ENCODE data around the gene NLGN2. TPM values are rescaled to one million over a fixed set of nuclear protein-coding genes. Genes with fewer than 3 reads are reported as not detected.

The NLGN2 gene
- total and polyA plus RNA-seq, 2 experiments from 2014 or later: 4.3 to 7.2 TPM

DNA sequence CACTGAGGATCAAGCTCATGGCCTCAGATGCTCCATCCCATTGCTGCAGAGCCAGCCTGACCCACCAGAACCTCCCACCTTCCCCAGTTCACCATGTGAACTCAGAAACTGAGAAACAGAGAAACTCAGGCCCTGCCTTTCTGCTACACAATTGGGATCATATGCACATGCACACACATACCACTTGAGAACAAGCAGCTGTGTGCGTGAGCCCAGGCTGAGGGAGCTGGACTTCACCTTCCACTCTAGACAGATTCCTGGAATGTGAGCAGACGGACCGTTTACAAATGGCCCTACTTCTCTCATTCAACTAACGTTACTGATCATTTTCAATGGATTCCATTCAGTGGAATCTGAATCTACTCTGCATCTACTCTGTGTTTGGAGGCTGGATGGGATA is 16.0 kb downstream of the NLGN2 start:
- WGBS (ENCODE audit: low lambda C conversion rate, missing lambda C conversion rate): 69% methylated on average over 4 of the region's 4 CpGs

DNA sequence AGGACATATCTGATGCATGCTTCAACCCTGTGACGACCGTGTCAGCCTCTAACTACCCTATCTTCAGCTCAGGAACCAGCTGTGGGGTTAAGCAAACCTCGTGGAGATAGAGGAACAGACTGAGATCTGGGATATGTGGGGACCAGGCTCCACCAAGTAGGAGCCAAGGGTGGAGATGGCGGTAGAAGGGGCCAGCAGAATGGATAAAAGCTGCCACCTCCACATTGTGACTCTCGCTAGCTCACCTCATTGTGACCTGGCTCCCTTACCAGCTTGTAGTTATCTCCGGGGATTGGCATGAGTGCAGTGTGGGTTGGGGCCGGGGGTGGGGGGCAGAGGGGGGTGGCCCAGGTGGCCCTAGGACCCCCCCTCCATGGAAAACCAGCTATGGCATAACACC is 17.7 kb downstream of the NLGN2 start, which contains the start of gene SPEM2:
SPEM2 (plus strand) TSS at position 301 of the 400 bp plus-strand sequence; CDS start at position 374, 73 bp downstream.
- Histone ChIP-seq H3K79me2 (no peaks in the 10 kb centered on the region), H4K20me1 (ENCODE audit: insufficient read depth, poor library complexity, severe bottlenecking) (no peaks in the 10 kb centered on the region), H3K4me2 (no peak within 1 kb of the TSS), H3K36me3 (replicated peaks; ENCODE audit: insufficient read depth, low read depth) (no peaks in the 10 kb centered on the region), H3K27me3 (no peaks in the 10 kb centered on the region), H2AFZ (no peak within 1 kb of the TSS), H3K4me1 (ENCODE audit: insufficient read depth) (no peaks in the 10 kb centered on the region), H3K4me3 (no peak within 1 kb of the TSS), H3K27ac (no peak within 1 kb of the TSS), H3K9me2 (replicated peaks; ENCODE audit: insufficient read depth) (no peaks in the 10 kb centered on the region), H3K9me3 (ENCODE audit: low read depth) (no peaks in the 10 kb centered on the region)
- no peak for DNase-seq (ENCODE audit: low spot score)
- 84% methylated on average over 7 of the region's 7 CpGs for WGBS (ENCODE audit: low lambda C conversion rate, missing lambda C conversion rate)
- TF ChIP-seq, protein P1, sequence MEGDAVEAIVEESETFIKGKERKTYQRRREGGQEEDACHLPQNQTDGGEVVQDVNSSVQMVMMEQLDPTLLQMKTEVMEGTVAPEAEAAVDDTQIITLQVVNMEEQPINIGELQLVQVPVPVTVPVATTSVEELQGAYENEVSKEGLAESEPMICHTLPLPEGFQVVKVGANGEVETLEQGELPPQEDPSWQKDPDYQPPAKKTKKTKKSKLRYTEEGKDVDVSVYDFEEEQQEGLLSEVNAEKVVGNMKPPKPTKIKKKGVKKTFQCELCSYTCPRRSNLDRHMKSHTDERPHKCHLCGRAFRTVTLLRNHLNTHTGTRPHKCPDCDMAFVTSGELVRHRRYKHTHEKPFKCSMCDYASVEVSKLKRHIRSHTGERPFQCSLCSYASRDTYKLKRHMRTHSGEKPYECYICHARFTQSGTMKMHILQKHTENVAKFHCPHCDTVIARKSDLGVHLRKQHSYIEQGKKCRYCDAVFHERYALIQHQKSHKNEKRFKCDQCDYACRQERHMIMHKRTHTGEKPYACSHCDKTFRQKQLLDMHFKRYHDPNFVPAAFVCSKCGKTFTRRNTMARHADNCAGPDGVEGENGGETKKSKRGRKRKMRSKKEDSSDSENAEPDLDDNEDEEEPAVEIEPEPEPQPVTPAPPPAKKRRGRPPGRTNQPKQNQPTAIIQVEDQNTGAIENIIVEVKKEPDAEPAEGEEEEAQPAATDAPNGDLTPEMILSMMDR (IDR thresholded peaks at IDR 0.05; ENCODE audit: poor library complexity): no peak
- TF ChIP-seq EZH2phosphoT487 (IDR thresholded peaks at IDR 0.05; ENCODE audit: low read depth, severe bottlenecking, unreplicated experiment) (no peak), EZH2 (IDR thresholded peaks at IDR 0.05; ENCODE audit: borderline replicate concordance) (no peak)

More for the DNA sequence above, 16.0 kb downstream of the NLGN2 start:
- Histone ChIP-seq H3K9me3 (ENCODE audit: low read depth) (no peaks in the 10 kb centered on the region), H4K20me1 (ENCODE audit: insufficient read depth, poor library complexity, severe bottlenecking) (no peaks in the 10 kb centered on the region), H2AFZ (no peak overlapping the region), H3K36me3 (replicated peaks; ENCODE audit: insufficient read depth, low read depth) (no peaks in the 10 kb centered on the region), H3K4me1 (ENCODE audit: insufficient read depth) (no peaks in the 10 kb centered on the region), H3K4me2 (no peak overlapping the region), H3K27ac (no peak overlapping the region), H3K9me2 (replicated peaks; ENCODE audit: insufficient read depth) (no peaks in the 10 kb centered on the region), H3K27me3 (no peaks in the 10 kb centered on the region), H3K4me3 (no peak overlapping the region), H3K79me2 (no peaks in the 10 kb centered on the region)
- no peak for DNase-seq (ENCODE audit: low spot score)
- no peak for TF ChIP-seq EZH2phosphoT487 (IDR thresholded peaks at IDR 0.05; ENCODE audit: low read depth, severe bottlenecking, unreplicated experiment)
- no peak for TF ChIP-seq EZH2 (IDR thresholded peaks at IDR 0.05; ENCODE audit: borderline replicate concordance)
- TF ChIP-seq, protein P1 (IDR thresholded peaks at IDR 0.05; ENCODE audit: poor library complexity): no peak

DNA sequence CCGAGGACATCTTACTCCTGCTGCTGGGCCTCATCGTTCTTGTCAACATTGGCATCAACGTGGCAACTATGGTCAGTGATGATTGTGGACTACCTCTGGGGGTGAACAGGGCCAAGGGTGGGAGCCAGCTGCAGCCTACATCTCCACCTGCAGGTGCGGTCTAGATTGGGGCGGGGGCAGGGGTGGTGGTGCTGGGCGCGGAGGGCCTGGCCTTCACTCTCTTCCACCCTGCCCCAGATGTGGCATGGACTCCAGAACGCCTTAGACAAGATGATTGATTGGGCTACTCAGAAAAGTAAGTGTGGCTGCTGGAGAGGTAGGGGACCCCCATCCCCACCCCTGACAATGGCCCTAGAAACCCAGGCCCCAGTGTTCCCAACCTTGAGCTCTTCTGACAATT is 18.1 kb downstream of the NLGN2 start:
- WGBS (ENCODE audit: low lambda C conversion rate, missing lambda C conversion rate): 87% methylated on average over 8 of the region's 8 CpGs

More for the DNA sequence above, 18.1 kb downstream of the NLGN2 start:
- Histone ChIP-seq H3K4me2 (no peak overlapping the region), H3K9me2 (replicated peaks; ENCODE audit: insufficient read depth) (no peaks in the 10 kb centered on the region), H3K9me3 (ENCODE audit: low read depth) (no peaks in the 10 kb centered on the region), H3K79me2 (no peaks in the 10 kb centered on the region), H3K27ac (no peak overlapping the region), H3K27me3 (no peaks in the 10 kb centered on the region), H3K4me3 (no peak overlapping the region), H4K20me1 (ENCODE audit: insufficient read depth, poor library complexity, severe bottlenecking) (no peaks in the 10 kb centered on the region), H2AFZ (no peak overlapping the region), H3K36me3 (replicated peaks; ENCODE audit: insufficient read depth, low read depth) (no peaks in the 10 kb centered on the region), H3K4me1 (ENCODE audit: insufficient read depth) (no peaks in the 10 kb centered on the region)
- TF ChIP-seq, protein P1 (IDR thresholded peaks at IDR 0.05; ENCODE audit: poor library complexity): no peak
- TF ChIP-seq EZH2 (IDR thresholded peaks at IDR 0.05; ENCODE audit: borderline replicate concordance): no peak
- TF ChIP-seq EZH2phosphoT487 (IDR thresholded peaks at IDR 0.05; ENCODE audit: low read depth, severe bottlenecking, unreplicated experiment): no peak
- DNase-seq (ENCODE audit: low spot score): no peak
